ENCODE results near the gene HYDIN.
"Not testable (repeated sequence)": the region's sequence is repeated elsewhere in the genome, so short reads cannot be mapped to it uniquely, and the experiment has no call there.

The HYDIN gene

GRCh38 chr16:71157278-71157677 is 73.2 kb downstream of the HYDIN start:
- DNase-seq; intact Hi-C loops (cut with DNase I): not testable (repeated sequence)

- intact Hi-C loops (cut with DNase I), result not testable (repeated sequence)
These were observed 77.2 kb downstream of the HYDIN start for GRCh38 chr16:71153329-71153728.

GRCh38 chr16:71151654-71152053 is 78.9 kb downstream of the HYDIN start:
- intact Hi-C loops (cut with DNase I), result not testable (repeated sequence)

More at GRCh38 chr16:71153329-71153728, 77.2 kb downstream of the HYDIN start:
- DNase-seq, result not testable (repeated sequence)

GRCh38 chr16:71143246-71143645 is 87.3 kb downstream of the HYDIN start:
- DNase-seq; intact Hi-C loops (cut with DNase I): not testable (repeated sequence)

More at GRCh38 chr16:71151654-71152053, 78.9 kb downstream of the HYDIN start:
- not testable (repeated sequence) for DNase-seq

- DNase-seq; intact Hi-C loops (cut with DNase I): not testable (repeated sequence)
These were observed 120.0 kb downstream of the HYDIN start for GRCh38 chr16:71110565-71110964.

- intact Hi-C loops (cut with DNase I), result not testable (repeated sequence)
These were observed 120.8 kb downstream of the HYDIN start for GRCh38 chr16:71109656-71110208.

GRCh38 chr16:71105881-71106280 is 124.6 kb downstream of the HYDIN start:
- DNase-seq; intact Hi-C loops (cut with DNase I): not testable (repeated sequence)

More at GRCh38 chr16:71109656-71110208, 120.8 kb downstream of the HYDIN start:
- not testable (repeated sequence) for DNase-seq

GRCh38 chr16:71083573-71083972 is 146.9 kb downstream of the HYDIN start:
- intact Hi-C loops (cut with DNase I); DNase-seq: not testable (repeated sequence)

- not testable (repeated sequence) for DNase-seq
These were observed 149.7 kb downstream of the HYDIN start for GRCh38 chr16:71080777-71081176.

GRCh38 chr16:71080262-71080661 is 150.3 kb downstream of the HYDIN start:
- intact Hi-C loops (cut with DNase I), result not testable (repeated sequence)

More at GRCh38 chr16:71080777-71081176, 149.7 kb downstream of the HYDIN start:
- intact Hi-C loops (cut with DNase I), result not testable (repeated sequence)

GRCh38 chr16:71070651-71071050 is 159.9 kb downstream of the HYDIN start:
- DNase-seq; intact Hi-C loops (cut with DNase I): not testable (repeated sequence)

More at GRCh38 chr16:71080262-71080661, 150.3 kb downstream of the HYDIN start:
- DNase-seq, result not testable (repeated sequence)

- DNase-seq; intact Hi-C loops (cut with DNase I): not testable (repeated sequence)
These were observed 160.7 kb downstream of the HYDIN start for GRCh38 chr16:71069842-71070241.

GRCh38 chr16:71053897-71054609 is 176.5 kb downstream of the HYDIN start:
- intact Hi-C loops (cut with DNase I); DNase-seq: not testable (repeated sequence)

- intact Hi-C loops (cut with DNase I); DNase-seq: not testable (repeated sequence)
These were observed 180.2 kb downstream of the HYDIN start for GRCh38 chr16:71050307-71050706.

- intact Hi-C loops (cut with DNase I), result not testable (repeated sequence)
- peak in 2 of 42 donors; percentile 2 to 4 for DNase-seq
These were observed 191.0 kb downstream of the HYDIN start for GRCh38 chr16:71039368-71040111.

- intact Hi-C loops (cut with DNase I); DNase-seq: not testable (repeated sequence)
These were observed 192.1 kb downstream of the HYDIN start for GRCh38 chr16:71038421-71038820.

GRCh38 chr16:71037987-71038386 is 192.5 kb downstream of the HYDIN start:
- DNase-seq; intact Hi-C loops (cut with DNase I): not testable (repeated sequence)

- intact Hi-C loops (cut with DNase I); DNase-seq: not testable (repeated sequence)
These were observed 202.3 kb downstream of the HYDIN start for GRCh38 chr16:71028032-71028727.

- DNase-seq; intact Hi-C loops (cut with DNase I): not testable (repeated sequence)
These were observed 203.0 kb downstream of the HYDIN start for GRCh38 chr16:71027511-71027910.
